WTC11 (cell line): ENCODE results near the gene RAD21L1. TPM values are rescaled to one million over a fixed set of nuclear protein-coding genes. Genes with fewer than 3 reads are reported as not detected.
"Not testable (repeated sequence)": the region's sequence is repeated elsewhere in the genome, so short reads cannot be mapped to it uniquely, and the experiment has no call there.

ENCODE experiments used
- ATAC-seq: fragments of 200-7000 bp; cut with Tn5 transposase; 2 replicates; pipeline ENCODE4 v1.10.0; 2021; ENCODE audit warnings: mild to moderate bottlenecking, moderate library complexity
- CTCF ChIA-PET: fragments of 300-600 bp; sonication (Branson Sonifier 250); formaldehyde crosslinking; loops from one replicate; lab custom pipeline; 2021; ENCODE audit warnings: antibody characterized with exemption; lab: Charles Lee
- POLR2A ChIA-PET: fragments of 350-600 bp; sonication (Branson Sonifier 250); formaldehyde crosslinking; loops from one replicate; lab custom pipeline; 2021; ENCODE audit warnings: antibody characterized with exemption; lab: Charles Lee
- DNase-seq: peaks from one replicate; pipeline ENCODE4 v3.0.0; 2021; ENCODE audit warnings: low spot score
- H3K27ac Mint-ChIP-seq: 2 replicates; pipeline ENCODE4 v1.8.0; 2021; ENCODE audit warnings: mixed read lengths
- H3K27me3 Mint-ChIP-seq: 2 replicates; pipeline ENCODE4 v1.8.0; 2021; ENCODE audit warnings: low read depth, mild to moderate bottlenecking, moderate library complexity, mixed read lengths
- H3K36me3 Mint-ChIP-seq: 2 replicates; pipeline ENCODE4 v1.8.0; 2021; ENCODE audit warnings: mixed read lengths
- H3K4me1 Mint-ChIP-seq: 2 replicates; pipeline ENCODE4 v1.8.0; 2022; ENCODE audit warnings: mixed read lengths
- H3K4me3 Mint-ChIP-seq: 2 replicates; pipeline ENCODE4 v1.8.0; 2021; ENCODE audit warnings: mild to moderate bottlenecking, moderate library complexity, mixed read lengths
- H3K9me3 Mint-ChIP-seq: 2 replicates; pipeline ENCODE4 v1.8.0; 2021; ENCODE audit warnings: mixed read lengths
- ATF1 ChIP-seq: sonication (generic); formaldehyde crosslinking; IDR thresholded peaks from 2 replicates; pipeline ENCODE4 v1.8.1; 2023; ENCODE audit warnings: mild to moderate bottlenecking, moderate library complexity, missing genetic modification reagents
- CDX4 ChIP-seq: fragments of 250-450 bp; sonication (Bioruptor Pico); IDR thresholded peaks from 2 replicates; pipeline ENCODE4 v1.9.0; 2021; ENCODE audit warnings: moderate library complexity, mild to moderate bottlenecking, inconsistent platforms, borderline replicate concordance
- CREM ChIP-seq: sonication (generic); formaldehyde crosslinking; IDR thresholded peaks from 2 replicates; pipeline ENCODE4 v1.8.1; 2022; ENCODE audit warnings: mild to moderate bottlenecking, missing genetic modification reagents, moderate library complexity
- GABPB1 ChIP-seq: sonication (generic); formaldehyde crosslinking; IDR thresholded peaks from 2 replicates; pipeline ENCODE4 v1.8.1; 2023; ENCODE audit warnings: mild to moderate bottlenecking, missing genetic modification reagents
- KAT7 ChIP-seq: sonication (generic); formaldehyde crosslinking; IDR thresholded peaks from 2 replicates; pipeline ENCODE4 v1.8.1; 2023; ENCODE audit warnings: missing genetic modification reagents, mild to moderate bottlenecking, borderline replicate concordance
- NFYB ChIP-seq: sonication (generic); formaldehyde crosslinking; conservative IDR thresholded peaks from 2 replicates; pipeline ENCODE4 v1.8.0; 2022; ENCODE audit warnings: low read depth, missing genetic modification reagents
- TEAD1 ChIP-seq: sonication (generic); formaldehyde crosslinking; IDR thresholded peaks from 2 replicates; pipeline ENCODE4 v1.8.0; 2022; ENCODE audit warnings: mild to moderate bottlenecking, missing genetic modification reagents
- ZNF138 ChIP-seq: sonication (generic); formaldehyde crosslinking; conservative IDR thresholded peaks from 2 replicates; pipeline ENCODE4 v1.8.1; 2022; ENCODE audit warnings: mild to moderate bottlenecking, moderate library complexity, missing genetic modification reagents
- ZNF232 ChIP-seq: sonication (generic); formaldehyde crosslinking; IDR thresholded peaks from 2 replicates; pipeline ENCODE4 v1.8.0; 2022; ENCODE audit warnings: mild to moderate bottlenecking, missing genetic modification reagents
- ZNF396 ChIP-seq: fragments of 250-450 bp; sonication (Bioruptor Pico); IDR thresholded peaks from 2 replicates; pipeline ENCODE4 v1.8.0; 2021; ENCODE audit warnings: mild to moderate bottlenecking, moderate library complexity, borderline replicate concordance
- ZNF423 ChIP-seq: fragments of 250-450 bp; sonication (Bioruptor Pico); IDR thresholded peaks from 2 replicates; pipeline ENCODE4 v2.1.2; 2022; ENCODE audit warnings: mild to moderate bottlenecking, moderate library complexity
- ZSCAN18 ChIP-seq: fragments of 250-450 bp; sonication (Bioruptor Pico); IDR thresholded peaks from 2 replicates; pipeline ENCODE4 v2.1.2; 2022; ENCODE audit warnings: mild to moderate bottlenecking, moderate library complexity
- total RNA-seq: library from RNA; stranded (reverse); gene quantifications from 3 replicates; pipeline ENCODE4 v1.2.3, GENCODE V29; 2021
- TF ChIP-seq, protein P1 (sequence below): sonication (generic); formaldehyde crosslinking; IDR thresholded peaks from 2 replicates; pipeline ENCODE4 v1.8.1; 2023; ENCODE audit warnings: mild to moderate bottlenecking, moderate library complexity, missing genetic modification reagents
- TF ChIP-seq, protein P2 (sequence below): sonication (generic); formaldehyde crosslinking; IDR thresholded peaks from 2 replicates; pipeline ENCODE4 v1.8.1; 2022; ENCODE audit warnings: low read depth, mild to moderate bottlenecking, moderate library complexity, missing genetic modification reagents, borderline replicate concordance
- TF ChIP-seq, protein P3 (sequence below): sonication (generic); formaldehyde crosslinking; IDR thresholded peaks from 2 replicates; pipeline ENCODE4 v1.8.1; 2022; ENCODE audit warnings: low read depth, missing genetic modification reagents, borderline replicate concordance

The RAD21L1 gene
- total RNA-seq, 1 experiment from 2014 or later: 0.77 TPM

- TF ChIP-seq, protein P1, sequence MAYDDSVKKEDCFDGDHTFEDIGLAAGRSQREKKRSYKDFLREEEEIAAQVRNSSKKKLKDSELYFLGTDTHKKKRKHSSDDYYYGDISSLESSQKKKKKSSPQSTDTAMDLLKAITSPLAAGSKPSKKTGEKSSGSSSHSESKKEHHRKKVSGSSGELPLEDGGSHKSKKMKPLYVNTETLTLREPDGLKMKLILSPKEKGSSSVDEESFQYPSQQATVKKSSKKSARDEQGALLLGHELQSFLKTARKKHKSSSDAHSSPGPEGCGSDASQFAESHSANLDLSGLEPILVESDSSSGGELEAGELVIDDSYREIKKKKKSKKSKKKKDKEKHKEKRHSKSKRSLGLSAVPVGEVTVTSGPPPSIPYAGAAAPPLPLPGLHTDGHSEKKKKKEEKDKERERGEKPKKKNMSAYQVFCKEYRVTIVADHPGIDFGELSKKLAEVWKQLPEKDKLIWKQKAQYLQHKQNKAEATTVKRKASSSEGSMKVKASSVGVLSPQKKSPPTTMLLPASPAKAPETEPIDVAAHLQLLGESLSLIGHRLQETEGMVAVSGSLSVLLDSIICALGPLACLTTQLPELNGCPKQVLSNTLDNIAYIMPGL: no peak
- TF ChIP-seq ZNF396 (CRISPR knock-in tag) (no peak), TEAD1 (CRISPR knock-in tag) (no peak), ZNF423 (CRISPR knock-in tag) (no peak), ZNF232 (no peak)
Measured at GRCh38 chr20:1245578-1245977, 19.7 kb downstream of the RAD21L1 start (continued).

DNA sequence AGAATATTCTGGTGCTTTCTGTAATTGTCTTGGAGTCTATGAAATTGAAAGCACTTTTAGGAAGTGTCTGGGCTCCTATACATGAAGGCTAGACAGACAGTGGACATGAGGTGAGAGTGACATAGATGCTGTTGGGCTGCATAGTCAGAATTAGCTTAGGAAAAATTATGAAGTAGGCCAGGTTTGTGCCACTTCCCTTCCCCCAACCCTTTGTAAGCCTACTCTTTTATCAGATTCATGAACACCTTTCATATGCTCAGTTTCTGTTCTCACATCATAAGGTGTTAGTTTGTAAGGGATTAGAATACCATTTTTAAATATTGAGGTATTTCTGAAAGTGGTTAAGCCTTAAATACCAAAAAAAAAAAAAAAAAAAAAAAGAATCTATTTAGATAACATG, 21.8 kb downstream of the RAD21L1 start:
- peaks cover 13% of the 10 kb centered on the region for H3K27me3 Mint-ChIP-seq
- H3K27ac Mint-ChIP-seq: no peak overlapping the region
- no peak for TF ChIP-seq GABPB1
- TF ChIP-seq, protein P2, sequence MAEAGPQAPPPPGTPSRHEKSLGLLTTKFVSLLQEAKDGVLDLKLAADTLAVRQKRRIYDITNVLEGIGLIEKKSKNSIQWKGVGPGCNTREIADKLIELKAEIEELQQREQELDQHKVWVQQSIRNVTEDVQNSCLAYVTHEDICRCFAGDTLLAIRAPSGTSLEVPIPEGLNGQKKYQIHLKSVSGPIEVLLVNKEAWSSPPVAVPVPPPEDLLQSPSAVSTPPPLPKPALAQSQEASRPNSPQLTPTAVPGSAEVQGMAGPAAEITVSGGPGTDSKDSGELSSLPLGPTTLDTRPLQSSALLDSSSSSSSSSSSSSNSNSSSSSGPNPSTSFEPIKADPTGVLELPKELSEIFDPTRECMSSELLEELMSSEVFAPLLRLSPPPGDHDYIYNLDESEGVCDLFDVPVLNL: no peak
- no peak for TF ChIP-seq CDX4
- no peak for TF ChIP-seq ZSCAN18 (CRISPR knock-in tag)
- no peak for TF ChIP-seq NFYB
- TF ChIP-seq KAT7: no peak
- TF ChIP-seq, protein P1: no peak
- no peak for TF ChIP-seq ZNF138
- no peak for TF ChIP-seq ATF1 (CRISPR knock-in tag)
- no peak for TF ChIP-seq CREM (CRISPR knock-in tag)
- TF ChIP-seq, protein P3, sequence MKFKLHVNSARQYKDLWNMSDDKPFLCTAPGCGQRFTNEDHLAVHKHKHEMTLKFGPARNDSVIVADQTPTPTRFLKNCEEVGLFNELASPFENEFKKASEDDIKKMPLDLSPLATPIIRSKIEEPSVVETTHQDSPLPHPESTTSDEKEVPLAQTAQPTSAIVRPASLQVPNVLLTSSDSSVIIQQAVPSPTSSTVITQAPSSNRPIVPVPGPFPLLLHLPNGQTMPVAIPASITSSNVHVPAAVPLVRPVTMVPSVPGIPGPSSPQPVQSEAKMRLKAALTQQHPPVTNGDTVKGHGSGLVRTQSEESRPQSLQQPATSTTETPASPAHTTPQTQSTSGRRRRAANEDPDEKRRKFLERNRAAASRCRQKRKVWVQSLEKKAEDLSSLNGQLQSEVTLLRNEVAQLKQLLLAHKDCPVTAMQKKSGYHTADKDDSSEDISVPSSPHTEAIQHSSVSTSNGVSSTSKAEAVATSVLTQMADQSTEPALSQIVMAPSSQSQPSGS (CRISPR knock-in tag): no peak
- TF ChIP-seq, all 79 proteins: peak for 0
- Mint-ChIP-seq H3K36me3 (peaks cover 2% of the 10 kb centered on the region; the same call in 1 of the 2 replicates), H3K9me3 (peaks cover 10% of the 10 kb centered on the region), H3K4me1 (no peaks in the 10 kb centered on the region), H3K4me3 (no peak overlapping the region)
- ChIA-PET POLR2A (no interaction called here), CTCF (no interaction called here)
- ATAC-seq: no peak
- DNase-seq: no peak

DNA sequence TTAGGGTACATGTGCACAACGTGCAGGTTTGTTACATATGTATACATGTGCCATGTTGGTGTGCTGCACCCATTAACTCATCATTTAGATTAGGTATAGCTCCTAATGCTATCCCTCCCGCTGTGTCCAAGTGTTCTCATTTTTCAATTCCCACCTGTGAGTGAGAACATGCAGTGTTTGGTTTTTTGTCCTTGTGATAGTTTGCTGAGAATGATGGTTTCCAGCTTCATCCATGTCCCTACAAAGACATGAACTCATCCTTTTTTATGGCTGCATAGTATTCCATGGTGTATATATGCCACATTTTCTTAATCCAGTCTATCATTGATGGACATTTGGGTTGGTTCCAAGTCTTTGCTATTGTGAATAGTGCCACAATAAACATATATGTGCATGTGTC, 24.4 kb downstream of the RAD21L1 start:
- peaks cover 21% of the 10 kb centered on the region for H3K27me3 Mint-ChIP-seq
- ATAC-seq, H3K4me3 Mint-ChIP-seq, DNase-seq, H3K36me3 Mint-ChIP-seq, CTCF ChIA-PET, H3K9me3 Mint-ChIP-seq, H3K4me1 Mint-ChIP-seq, H3K27ac Mint-ChIP-seq, POLR2A ChIA-PET: not testable (repeated sequence)
